ENCODE results near the gene CCNA1. TPM values are rescaled to one million over a fixed set of nuclear protein-coding genes. Genes with fewer than 3 reads are reported as not detected.

The CCNA1 gene
- total RNA-seq, 4 donors from 2014 or later = 0.38 to 2.0 (median 1.5) TPM; not detected in 1

DNA sequence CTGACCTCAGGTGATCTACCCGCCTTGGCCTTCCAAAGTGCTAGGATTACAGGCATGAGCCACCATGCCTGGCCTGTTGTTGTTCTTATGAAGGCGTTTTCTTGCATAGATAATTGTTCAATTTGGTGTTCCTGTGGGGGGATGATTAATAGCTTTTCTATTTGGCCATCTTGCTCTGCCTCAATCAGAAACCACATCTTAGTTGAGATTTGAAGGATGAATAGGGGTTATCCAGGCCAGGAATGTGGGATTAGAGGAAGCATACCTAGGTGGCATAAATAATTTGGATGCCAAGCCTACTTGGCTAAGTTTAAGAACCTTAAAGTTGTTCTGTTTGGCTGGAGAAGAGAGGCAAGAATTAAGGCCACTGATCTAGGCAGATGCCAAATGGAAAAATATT, 44.4 kb downstream of the CCNA1 start:
- DNase-seq (ENCODE audit: low spot score) (no peak), ATAC-seq (ENCODE audit: low FRiP score) (no peak)
- TF ChIP-seq, protein P1, sequence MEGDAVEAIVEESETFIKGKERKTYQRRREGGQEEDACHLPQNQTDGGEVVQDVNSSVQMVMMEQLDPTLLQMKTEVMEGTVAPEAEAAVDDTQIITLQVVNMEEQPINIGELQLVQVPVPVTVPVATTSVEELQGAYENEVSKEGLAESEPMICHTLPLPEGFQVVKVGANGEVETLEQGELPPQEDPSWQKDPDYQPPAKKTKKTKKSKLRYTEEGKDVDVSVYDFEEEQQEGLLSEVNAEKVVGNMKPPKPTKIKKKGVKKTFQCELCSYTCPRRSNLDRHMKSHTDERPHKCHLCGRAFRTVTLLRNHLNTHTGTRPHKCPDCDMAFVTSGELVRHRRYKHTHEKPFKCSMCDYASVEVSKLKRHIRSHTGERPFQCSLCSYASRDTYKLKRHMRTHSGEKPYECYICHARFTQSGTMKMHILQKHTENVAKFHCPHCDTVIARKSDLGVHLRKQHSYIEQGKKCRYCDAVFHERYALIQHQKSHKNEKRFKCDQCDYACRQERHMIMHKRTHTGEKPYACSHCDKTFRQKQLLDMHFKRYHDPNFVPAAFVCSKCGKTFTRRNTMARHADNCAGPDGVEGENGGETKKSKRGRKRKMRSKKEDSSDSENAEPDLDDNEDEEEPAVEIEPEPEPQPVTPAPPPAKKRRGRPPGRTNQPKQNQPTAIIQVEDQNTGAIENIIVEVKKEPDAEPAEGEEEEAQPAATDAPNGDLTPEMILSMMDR (IDR thresholded peaks at IDR 0.05) = no peak

DNA sequence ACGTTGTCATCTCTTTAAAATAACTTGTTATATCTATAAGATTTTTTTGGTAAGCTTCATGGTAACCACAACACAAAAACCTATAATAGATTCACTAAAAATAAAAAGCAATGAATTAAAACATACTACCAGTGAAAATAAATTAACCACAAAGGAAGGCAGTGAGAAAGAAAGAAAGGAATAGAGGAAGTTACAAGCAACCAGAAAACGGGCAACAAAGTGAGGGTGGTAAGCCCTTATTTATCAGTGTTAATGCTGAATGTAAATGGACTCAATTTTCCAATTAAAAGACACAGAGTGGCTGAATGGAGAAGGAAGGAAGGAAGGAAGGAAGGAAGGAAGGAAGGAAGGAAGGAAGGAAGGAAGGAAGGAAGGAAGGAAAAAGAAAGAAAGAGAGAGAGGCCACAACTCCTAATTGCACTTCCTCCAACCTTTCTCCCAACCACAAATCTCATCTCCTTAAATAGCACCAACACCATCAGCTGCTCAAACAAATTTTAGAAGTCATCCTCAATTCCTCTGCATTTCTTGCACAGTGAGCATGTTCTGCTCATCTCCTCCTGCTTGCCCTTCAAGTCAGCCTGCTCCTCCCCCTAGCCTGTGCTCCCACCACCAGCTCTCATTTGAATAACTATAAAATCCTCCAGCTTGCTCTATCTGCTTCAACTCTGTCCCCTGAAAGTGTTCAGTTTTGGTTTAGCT, 48.6 kb downstream of the CCNA1 start:
- ATAC-seq (ENCODE audit: low FRiP score) (no peak), DNase-seq (ENCODE audit: low spot score) (no peak)
- TF ChIP-seq, protein P1 (IDR thresholded peaks at IDR 0.05) = no peak

DNA sequence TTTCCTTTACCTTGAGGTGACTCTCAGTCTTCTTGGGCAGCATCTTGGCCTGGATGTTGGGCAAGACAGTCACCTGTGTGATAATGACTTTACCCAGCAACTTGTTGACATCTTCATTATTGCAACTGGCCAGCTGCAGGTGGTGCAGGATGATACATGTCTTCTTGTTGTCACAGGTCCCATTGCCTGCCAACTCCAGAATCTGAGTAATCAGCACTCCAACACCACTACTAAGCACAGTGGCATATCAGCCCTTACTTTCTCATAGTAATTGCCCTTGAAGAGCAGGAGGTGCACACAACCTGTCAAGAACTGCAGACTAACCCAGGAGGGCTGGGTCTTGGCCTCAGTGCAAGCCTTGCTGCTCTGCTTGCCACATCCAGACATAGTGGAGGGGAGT, 57.8 kb downstream of the CCNA1 start:
- no peak for ATAC-seq (ENCODE audit: low FRiP score)

More for the DNA sequence above, 57.8 kb downstream of the CCNA1 start:
- TF ChIP-seq, protein P1 (IDR thresholded peaks at IDR 0.05) = no peak
- DNase-seq (ENCODE audit: low spot score) = no peak

Other genes starting within 250 kb of the CCNA1 start
- gene SOHLH2, start 217.9 kb upstream of the CCNA1 start, total RNA-seq = not detected
- gene CCDC169, start 134.7 kb upstream of the CCNA1 start, total RNA-seq = under 1 TPM in 3 of 4 donors, not detected in 1; 0.13 to 0.56 (median 0.36) TPM
- gene SPART, start 86.1 kb upstream of the CCNA1 start, total RNA-seq = 10 to 100 TPM; 70.7 to 98.0 (median 73.6) TPM
- 10 to 100 TPM in 2 of 4 donors, 1 to 10 TPM in 1, not detected in 1; 7.8 to 50.5 (median 10.8) TPM for gene SERTM1, start 241.5 kb downstream of the CCNA1 start, total RNA-seq

All from omental fat pad (tissue), 4 donors.